ENCODE measurements around the gene ADAMTS15.

The ADAMTS15 gene

GRCh38 chr11:130416906-130417305, 31.5 kb upstream of the ADAMTS15 start:
- no peak for DNase-seq (ENCODE audit: low read depth in 2 of 2)

GRCh38 chr11:130418210-130418609, 30.2 kb upstream of the ADAMTS15 start:
- DNase-seq (ENCODE audit: low read depth in 2 of 2) = no peak

GRCh38 chr11:130418756-130419155, 29.7 kb upstream of the ADAMTS15 start:
- no peak for DNase-seq (ENCODE audit: low read depth in 2 of 2)

- no peak for DNase-seq (ENCODE audit: low read depth in 2 of 2)
Observed at GRCh38 chr11:130420478-130421198, 27.8 kb upstream of the ADAMTS15 start.

GRCh38 chr11:130421199-130421585, 27.3 kb upstream of the ADAMTS15 start:
- DNase-seq (ENCODE audit: low read depth in 2 of 2) = no peak

GRCh38 chr11:130421697-130422096, 26.7 kb upstream of the ADAMTS15 start:
- DNase-seq (ENCODE audit: low read depth in 2 of 2) = no peak

- DNase-seq (ENCODE audit: low read depth in 2 of 2) = no peak
Observed at GRCh38 chr11:130422251-130422995, 26.0 kb upstream of the ADAMTS15 start.

GRCh38 chr11:130423541-130424142, 24.8 kb upstream of the ADAMTS15 start:
- no peak for DNase-seq (ENCODE audit: low read depth in 2 of 2)

- no peak for DNase-seq (ENCODE audit: low read depth in 2 of 2)
Observed at GRCh38 chr11:130424613-130425140, 23.8 kb upstream of the ADAMTS15 start.

GRCh38 chr11:130425156-130425555, 23.3 kb upstream of the ADAMTS15 start:
- DNase-seq (ENCODE audit: low read depth in 2 of 2) = no peak

- DNase-seq (ENCODE audit: low read depth in 2 of 2) = no peak
Observed at GRCh38 chr11:130426223-130426836, 22.1 kb upstream of the ADAMTS15 start.

- no peak for DNase-seq (ENCODE audit: low read depth in 2 of 2)
Observed at GRCh38 chr11:130426837-130427341, 21.6 kb upstream of the ADAMTS15 start.

GRCh38 chr11:130427581-130428315, 20.7 kb upstream of the ADAMTS15 start:
- no peak for DNase-seq (ENCODE audit: low read depth in 2 of 2)

GRCh38 chr11:130428316-130429119, 19.9 kb upstream of the ADAMTS15 start, which contains the start of gene ADAMTS8:
TSS of gene ADAMTS8 (minus strand) at chr11:130428609. CDS start at chr11:130428286, 323 bp downstream.
- DNase-seq (ENCODE audit: low read depth in 2 of 2) = no peak

- no peak for DNase-seq (ENCODE audit: low read depth in 2 of 2)
Observed at GRCh38 chr11:130429120-130429681, 19.2 kb upstream of the ADAMTS15 start.

- no peak for DNase-seq (ENCODE audit: low read depth in 2 of 2)
Observed at GRCh38 chr11:130429983-130430382, 18.5 kb upstream of the ADAMTS15 start.

GRCh38 chr11:130431331-130431773, 17.1 kb upstream of the ADAMTS15 start:
- no peak for DNase-seq (ENCODE audit: low read depth in 2 of 2)

- peak in 1 of 2 experiments; percentile 44 for DNase-seq (ENCODE audit: low read depth in 2 of 2)
Observed at GRCh38 chr11:130431801-130432200, 16.6 kb upstream of the ADAMTS15 start.

GRCh38 chr11:130433357-130433756, 15.1 kb upstream of the ADAMTS15 start:
- no peak for DNase-seq (ENCODE audit: low read depth in 2 of 2)

Data from fibroblast of skin of left biceps (primary cell).